Osteocyte (in vitro differentiated cells): ENCODE measurements around the gene TAOK2. TPM values are rescaled to one million over a fixed set of nuclear protein-coding genes. Genes with fewer than 3 reads are reported as not detected.

ENCODE experiments used
- DNase-seq: peaks from one replicate; pipeline ENCODE4 v3.0.0; 2021; ENCODE audit warnings: mixed read lengths; ENCODE audit not compliant: unreplicated experiment; ENCODE audit errors: extremely low spot score
- H3K27ac Mint-ChIP-seq: one replicate; pipeline ENCODE4 v1.8.0; 2021; ENCODE audit warnings: mild to moderate bottlenecking, mixed read lengths; ENCODE audit not compliant: unreplicated experiment
- H3K27me3 Mint-ChIP-seq: one replicate; pipeline ENCODE4 v1.8.0; 2021; ENCODE audit warnings: mixed read lengths; ENCODE audit not compliant: unreplicated experiment
- H3K36me3 Mint-ChIP-seq: one replicate; pipeline ENCODE4 v1.8.0; 2021; ENCODE audit warnings: mixed read lengths; ENCODE audit not compliant: unreplicated experiment
- H3K4me1 Mint-ChIP-seq: one replicate; pipeline ENCODE4 v1.8.0; 2021; ENCODE audit warnings: mixed read lengths; ENCODE audit not compliant: unreplicated experiment
- H3K4me3 Mint-ChIP-seq: one replicate; pipeline ENCODE4 v1.8.0; 2021; ENCODE audit warnings: mild to moderate bottlenecking, moderate library complexity, mixed read lengths; ENCODE audit not compliant: unreplicated experiment
- H3K9me3 Mint-ChIP-seq: one replicate; pipeline ENCODE4 v1.8.0; 2021; ENCODE audit warnings: mixed read lengths; ENCODE audit not compliant: unreplicated experiment
- CTCF ChIP-seq: fragments of 200-600 bp; sonication (generic); IDR thresholded peaks from 2 replicates; pipeline ENCODE4 v1.5.0; 2021; ENCODE audit warnings: antibody characterized with exemption, mild to moderate bottlenecking, moderate library complexity
- total RNA-seq: library from RNA; stranded (reverse); gene quantifications from 2 replicates; pipeline ENCODE4 v1.2.1, GENCODE V29; 2021

TAOK2 gene
- total RNA-seq, 1 donor from 2014 or later: 48.8 TPM

- Mint-ChIP-seq H3K4me1 (peaks cover 30% of the 10 kb centered on the region), H3K4me3 (peak overlapping the region; percentile 98), H3K36me3 (peaks cover 21% of the 10 kb centered on the region), H3K27ac (peak overlapping the region; percentile 94), H3K27me3 (no peaks in the 10 kb centered on the region), H3K9me3 (no peaks in the 10 kb centered on the region)
- TF ChIP-seq CTCF: no peak
- no peak for DNase-seq
These were observed 1.5 kb downstream of the TAOK2 start for GRCh38 chr16:29975134-29975538.

GRCh38 chr16:29975811-29976511, 2.3 kb downstream of the TAOK2 start:
- Mint-ChIP-seq H3K4me3 (peak overlapping the region; percentile 98), H3K27ac (peak overlapping the region; percentile 65), H3K27me3 (no peaks in the 10 kb centered on the region), H3K9me3 (no peaks in the 10 kb centered on the region), H3K4me1 (peaks cover 30% of the 10 kb centered on the region), H3K36me3 (peaks cover 26% of the 10 kb centered on the region)
- DNase-seq: no peak
- no peak for TF ChIP-seq CTCF

- H3K36me3 Mint-ChIP-seq: peaks cover 32% of the 10 kb centered on the region
- no peaks in the 10 kb centered on the region for H3K27me3 Mint-ChIP-seq
- H3K4me3 Mint-ChIP-seq: no peak overlapping the region
- no peak overlapping the region for H3K27ac Mint-ChIP-seq
- no peak for TF ChIP-seq CTCF
- H3K4me1 Mint-ChIP-seq: peaks cover 30% of the 10 kb centered on the region
- DNase-seq: no peak
- no peaks in the 10 kb centered on the region for H3K9me3 Mint-ChIP-seq
These were observed 3.6 kb downstream of the TAOK2 start for GRCh38 chr16:29977063-29977825.

GRCh38 chr16:29978081-29978480, 4.4 kb downstream of the TAOK2 start:
- DNase-seq: no peak
- TF ChIP-seq CTCF: no peak
- H3K4me1 Mint-ChIP-seq: peaks cover 30% of the 10 kb centered on the region
- H3K9me3 Mint-ChIP-seq: no peaks in the 10 kb centered on the region
- peaks cover 34% of the 10 kb centered on the region for H3K36me3 Mint-ChIP-seq
- H3K27ac Mint-ChIP-seq: no peak overlapping the region
- no peak overlapping the region for H3K4me3 Mint-ChIP-seq
- H3K27me3 Mint-ChIP-seq: no peaks in the 10 kb centered on the region

GRCh38 chr16:29978564-29979270, 5.0 kb downstream of the TAOK2 start:
- Mint-ChIP-seq H3K4me1 (peaks cover 26% of the 10 kb centered on the region), H3K36me3 (peaks cover 36% of the 10 kb centered on the region), H3K4me3 (no peak overlapping the region), H3K27me3 (no peaks in the 10 kb centered on the region), H3K27ac (no peak overlapping the region), H3K9me3 (no peaks in the 10 kb centered on the region)
- TF ChIP-seq CTCF: no peak
- DNase-seq: no peak
